H1 (cell line): ENCODE data around the gene FRMD4A. TPM values are rescaled to one million over a fixed set of nuclear protein-coding genes. Genes with fewer than 3 reads are reported as not detected.

Experiments used
- CTCF ChIA-PET: fragments of 300-600 bp; sonication (Branson Sonifier 250); formaldehyde crosslinking; loops from one replicate; lab custom pipeline; 2021; ENCODE audit not compliant: partially characterized antibody; lab: Charles Lee
- POLR2A ChIA-PET: fragments of 300-600 bp; sonication (Branson Sonifier 250); formaldehyde crosslinking; loops from one replicate; lab custom pipeline; 2021; ENCODE audit warnings: inconsistent platforms; ENCODE audit not compliant: partially characterized antibody; lab: Charles Lee
- DNase-seq, 2 experiments: peaks; one replicate each; pipeline versions ENCODE4 v3.0.0 to v3.0.0-alpha.2; 2010 to 2022; ENCODE audit warnings: low spot score in 2 of 2, low read depth in 1 of 2, mixed read lengths in 1 of 2
- FAIRE-seq: peaks from 2 replicates; lab custom pipeline; 2011; peaks lifted over from hg19 to GRCh38; lab: Jason Lieb, UNC
- H2AFZ ChIP-seq: 2 replicates; pipeline ENCODE4 v1.8.1; 2012; ENCODE audit warnings: low read length, inconsistent platforms
- H2AK5ac ChIP-seq: 2 replicates; pipeline ENCODE4 v1.6.1; 2013; ENCODE audit warnings: low read depth, low read length
- H2BK120ac ChIP-seq: replicated peaks from 2 replicates; pipeline ENCODE3; 2013; ENCODE audit warnings: low read depth, low read length, inconsistent platforms
- H2BK12ac ChIP-seq: 2 replicates; pipeline ENCODE4 v1.6.1; 2013; ENCODE audit warnings: low read depth, low read length
- H2BK15ac ChIP-seq: 2 replicates; pipeline ENCODE4 v1.6.1; 2013; ENCODE audit warnings: low read length
- H2BK20ac ChIP-seq: 2 replicates; pipeline ENCODE4 v1.6.1; 2013; ENCODE audit warnings: low read length
- H2BK5ac ChIP-seq: 2 replicates; pipeline ENCODE4 v1.6.1; 2013; ENCODE audit warnings: low read depth, low read length
- H3K14ac ChIP-seq: 2 replicates; pipeline ENCODE4 v1.6.1; 2013; ENCODE audit warnings: inconsistent platforms; ENCODE audit not compliant: insufficient read length
- H3K18ac ChIP-seq: 2 replicates; pipeline ENCODE4 v1.6.1; 2013; ENCODE audit warnings: low read length; ENCODE audit errors: extremely low read depth
- H3K23ac ChIP-seq: 2 replicates; pipeline ENCODE4 v1.6.1; 2013; ENCODE audit warnings: inconsistent platforms; ENCODE audit not compliant: insufficient read length
- H3K23me2 ChIP-seq: 2 replicates; pipeline ENCODE4 v1.6.1; 2013; ENCODE audit warnings: low read depth, low read length
- H3K27ac ChIP-seq: 2 replicates; pipeline ENCODE4 v1.6.1; 2011; ENCODE audit warnings: low read depth, low read length, inconsistent platforms
- H3K27me3 ChIP-seq, 4 experiments: replicated peaks in 1 of 4; 1 replicate in 1 of 4; 2 replicates in 3 of 4; pipeline versions ENCODE4 v1.6.1 to v1.8.1; 2011 to 2013; ENCODE audit warnings: low read length in 3 of 4, mild to moderate bottlenecking in 3 of 4, inconsistent platforms in 2 of 4, mixed read lengths in 2 of 4, moderate library complexity in 1 of 4; ENCODE audit not compliant: control insufficient read depth in 3 of 4, insufficient read depth in 3 of 4; ENCODE audit errors: extremely low read depth in 1 of 4
- H3K36me3 ChIP-seq, 4 experiments: 2 replicates each; pipeline versions ENCODE4 v1.6.1 to v1.8.1; 2011 to 2013; ENCODE audit warnings: mild to moderate bottlenecking in 4 of 4, low read length in 3 of 4, moderate library complexity in 2 of 4, control low read depth in 1 of 4, inconsistent platforms in 1 of 4; ENCODE audit not compliant: insufficient read depth in 4 of 4, control insufficient read depth in 2 of 4
- H3K4ac ChIP-seq: replicated peaks from 2 replicates; pipeline ENCODE3; 2013; ENCODE audit warnings: low read length, low read depth, mixed read lengths, inconsistent platforms; ENCODE audit not compliant: insufficient read length
- H3K4me1 ChIP-seq, 4 experiments: replicated peaks in 1 of 4; 1 replicate in 1 of 4; 2 replicates in 3 of 4; pipeline versions ENCODE4 v1.6.1 to v1.8.1; 2011 to 2013; ENCODE audit warnings: low read length in 3 of 4, inconsistent platforms in 2 of 4, mixed read lengths in 1 of 4; ENCODE audit not compliant: insufficient read depth in 4 of 4, control insufficient read depth in 3 of 4
- H3K4me2 ChIP-seq, 2 experiments: 2 replicates each; pipeline versions ENCODE4 v1.6.1 to v1.8.1; 2011 to 2013; ENCODE audit warnings: low read depth in 2 of 2, low read length in 2 of 2, control low read depth in 1 of 2, inconsistent platforms in 1 of 2, mild to moderate bottlenecking in 1 of 2; ENCODE audit not compliant: insufficient read depth in 1 of 2
- H3K4me3 ChIP-seq, 4 experiments: fragments of 200-600, 300-600 bp in 1 of 4; sonication (generic), shearing (Covaris generic), sonication (Bioruptor Twin) in 1 of 4; 2 replicates each; pipeline versions ENCODE4 v1.5.1 to v1.8.1; 2011 to 2016; ENCODE audit warnings: low read length in 4 of 4, low read depth in 3 of 4, control low read depth in 2 of 4, inconsistent platforms in 2 of 4, mild to moderate bottlenecking in 2 of 4, mixed read lengths in 1 of 4, moderate library complexity in 1 of 4; ENCODE audit not compliant: insufficient read depth in 2 of 4; ENCODE audit errors: extremely low read depth in 1 of 4
- H3K56ac ChIP-seq: replicated peaks from 2 replicates; pipeline ENCODE3; 2013; ENCODE audit warnings: low read depth, mild to moderate bottlenecking, mixed read lengths, low read length, inconsistent platforms; ENCODE audit not compliant: insufficient read length
- H3K79me1 ChIP-seq: 2 replicates; pipeline ENCODE4 v1.6.1; 2013; ENCODE audit warnings: low read depth, low read length, control low read depth
- H3K79me2 ChIP-seq, 2 experiments: 2 replicates each; pipeline versions ENCODE4 v1.6.1 to v1.8.1; 2012 to 2013; ENCODE audit warnings: low read length in 2 of 2, mild to moderate bottlenecking in 2 of 2, inconsistent platforms in 1 of 2; ENCODE audit not compliant: insufficient read depth in 2 of 2, control insufficient read depth in 1 of 2
- H3K9ac ChIP-seq, 4 experiments: replicated peaks in 1 of 4; 1 replicate in 1 of 4; 2 replicates in 3 of 4; pipeline versions ENCODE4 v1.6.1 to v1.8.1; 2011 to 2013; ENCODE audit warnings: low read depth in 3 of 4, low read length in 3 of 4, control low read depth in 2 of 4, mild to moderate bottlenecking in 2 of 4, moderate library complexity in 2 of 4, inconsistent platforms in 1 of 4; ENCODE audit errors: extremely low read depth in 1 of 4
- H3K9me3 ChIP-seq, 2 experiments: 2 replicates each; pipeline versions ENCODE4 v1.6.1 to v1.8.1; 2012 to 2013; ENCODE audit warnings: mild to moderate bottlenecking in 2 of 2, moderate library complexity in 2 of 2, control low read depth in 1 of 2, inconsistent platforms in 1 of 2, low read depth in 1 of 2, low read length in 1 of 2, mixed read lengths in 1 of 2; ENCODE audit not compliant: insufficient read depth in 2 of 2
- H4K20me1 ChIP-seq, 2 experiments: replicated peaks in 1 of 2; 2 replicates each; pipeline versions ENCODE3 to v1.8.1; 2011 to 2013; ENCODE audit warnings: inconsistent platforms in 2 of 2, low read length in 2 of 2, mild to moderate bottlenecking in 1 of 2; ENCODE audit not compliant: insufficient read depth in 2 of 2, control insufficient read depth in 1 of 2
- H4K5ac ChIP-seq: 2 replicates; pipeline ENCODE4 v1.6.1; 2013; ENCODE audit warnings: low read length, low read depth, mixed read lengths, inconsistent platforms; ENCODE audit not compliant: insufficient read length
- H4K8ac ChIP-seq: 2 replicates; pipeline ENCODE4 v1.8.0; 2013; ENCODE audit warnings: mild to moderate bottlenecking, moderate library complexity, low read length, inconsistent platforms; ENCODE audit not compliant: insufficient read depth; ENCODE audit errors: extremely low read depth
- H4K91ac ChIP-seq: replicated peaks from 2 replicates; pipeline ENCODE3; 2013; ENCODE audit warnings: low read length, mixed read lengths, inconsistent platforms; ENCODE audit not compliant: insufficient read length
- BCL11A ChIP-seq, 2 experiments: IDR thresholded peaks; one replicate each; pipeline ENCODE4 v1.6.1; 2011; ENCODE audit warnings: low read depth in 2 of 2, low read length in 2 of 2, mild to moderate bottlenecking in 2 of 2
- CHD1 ChIP-seq: IDR thresholded peaks from 2 replicates; pipeline ENCODE4 v1.6.1; 2012; ENCODE audit warnings: low read depth, low read length, improper control_type of control experiment
- FOSL1 ChIP-seq: IDR thresholded peaks from 2 replicates; pipeline ENCODE4 v1.6.1; 2011; ENCODE audit warnings: mild to moderate bottlenecking, low read depth, low read length, moderate library complexity; ENCODE audit not compliant: insufficient read depth
- KDM1A ChIP-seq: fragments of 200-600, 300-600 bp; sonication (generic); IDR thresholded peaks from 2 replicates; pipeline ENCODE4 v1.7.1; 2016; ENCODE audit warnings: mild to moderate bottlenecking, low read length, borderline replicate concordance
- MAFK ChIP-seq: IDR thresholded peaks from 2 replicates; pipeline ENCODE4 v1.6.1; 2012; ENCODE audit warnings: low read depth, mild to moderate bottlenecking, improper control_type of control experiment, low read length
- MAX ChIP-seq: IDR thresholded peaks from 2 replicates; pipeline ENCODE4 v1.6.1; 2012; ENCODE audit warnings: inconsistent platforms
- NRF1 ChIP-seq: IDR thresholded peaks from 2 replicates; pipeline ENCODE4 v1.6.1; 2011; ENCODE audit warnings: mild to moderate bottlenecking, low read depth, low read length, improper control_type of control experiment
- POLR2A ChIP-seq, 2 experiments: IDR thresholded peaks; 1 replicate in 1 of 2; 2 replicates in 1 of 2; pipeline ENCODE4 v1.6.1; 2011; ENCODE audit warnings: low read depth in 2 of 2, low read length in 2 of 2, mild to moderate bottlenecking in 2 of 2; ENCODE audit errors: control extremely low read depth in 1 of 2
- POU5F1 ChIP-seq: IDR thresholded peaks from 2 replicates; pipeline ENCODE4 v1.6.1; 2011; ENCODE audit warnings: low read depth, mild to moderate bottlenecking, low read length, moderate library complexity
- SIRT6 ChIP-seq: IDR thresholded peaks from one replicate; pipeline ENCODE4 v1.7.1; 2012; ENCODE audit warnings: low read length, inconsistent platforms
- SIX5 ChIP-seq: IDR thresholded peaks from 2 replicates; pipeline ENCODE4 v1.6.1; 2011; ENCODE audit warnings: mild to moderate bottlenecking, low read depth, low read length
- SP1 ChIP-seq: IDR thresholded peaks from 2 replicates; pipeline ENCODE4 v1.6.1; 2011; ENCODE audit warnings: low read depth, low read length
- TAF1 ChIP-seq: IDR thresholded peaks from 2 replicates; pipeline ENCODE4 v1.6.1; 2011; ENCODE audit warnings: mild to moderate bottlenecking, low read depth, low read length
- WGBS, 2 experiments: shearing (Covaris generic) in 1 of 2; methylation state at CpG; one replicate each; pipeline versions ENCODE4 v1.1.6 to v1.1.7; 2013 to 2015; ENCODE audit warnings: low lambda C conversion rate in 2 of 2, mixed read lengths in 2 of 2, inconsistent platforms in 1 of 2, low coverage in 1 of 2, missing lambda C conversion rate in 1 of 2; ENCODE audit not compliant: insufficient replicate concordance in 2 of 2, insufficient coverage in 1 of 2, insufficient read length in 1 of 2; ENCODE audit errors: extremely low coverage in 1 of 2, missing lambda C conversion rate in 1 of 2; 5-methylcytosine and 5-hydroxymethylcytosine counted together
- polyA plus RNA-seq, 7 experiments: library from polyadenylated mRNA; depleted of rRNA in 3 of 7; stranded (reverse) in 5 of 7; unstranded in 2 of 7; fragments of >200 nt in 5 of 7; fragments of 200-250 nt in 2 of 7; gene quantifications; 1 replicate in 5 of 7; 2 replicates in 1 of 7; 4 replicates in 1 of 7; pipeline versions ENCODE4 v1.2.1 to v1.2.3, GENCODE V29; 2011 to 2013; ENCODE audit warnings: missing spikeins in 2 of 7, mixed read lengths in 2 of 7
- total RNA-seq: library from RNA; stranded (reverse); fragmentation: NEBNext Ultra II Directional; extraction: Animal tissue kit (Norgen Biotek cat#: 25700); gene quantifications from 2 replicates; pipeline ENCODE4 v1.2.1, GENCODE V29; 2021

FRMD4A gene
- total and polyA plus RNA-seq, 2 of the 8 experiments (the other 6 are each of a cell fraction or from before 2014, with no cell fraction given), result 38.6 to 39.6 TPM

GRCh38 chr10:13877154-13877909, 453.4 kb downstream of the FRMD4A start:
- Histone ChIP-seq H3K14ac (no peak overlapping the region), H3K9me3 (no peaks in the 10 kb centered on the region), H3K56ac (no peak overlapping the region), H3K4me2 (no peak overlapping the region), H3K23ac (no peak overlapping the region), H2BK20ac (peak overlapping the region; percentile 23; the same call in 1 of the 2 replicates), H3K27me3 (no peaks in the 10 kb centered on the region), H2AK5ac (peak overlapping the region; percentile 79; the same call in 1 of the 2 replicates), H2BK12ac (no peak overlapping the region), H3K27ac (no peak overlapping the region), H2AFZ (no peak overlapping the region), H3K4me1 (peaks cover 4 to 16% (median 12%) of the 10 kb centered on the region in 4 experiments; a peak in 6 of 7 replicates), H3K9ac (no peak overlapping the region), H2BK120ac (no peak overlapping the region), H2BK5ac (peak overlapping the region; percentile 1; the same call in 1 of the 2 replicates), H4K91ac (peak overlapping the region; percentile 13), H3K36me3 (no peaks in the 10 kb centered on the region), H2BK15ac (peak overlapping the region; percentile 23; the same call in 1 of the 2 replicates), H3K79me1 (peaks cover 7% of the 10 kb centered on the region; the same call in 1 of the 2 replicates), H3K4me3 (no peak overlapping the region), H3K4ac (peak overlapping the region; percentile 13), H4K20me1 (no peaks in the 10 kb centered on the region), H4K5ac (no peak overlapping the region), H4K8ac (peak overlapping the region; percentile 71; the same call in 1 of the 2 replicates), H3K18ac (no peak overlapping the region), H3K79me2 (peaks cover 0 to 52% of the 10 kb centered on the region in 2 experiments; a peak in 3 of 4 replicates), H3K23me2 (peaks cover 4% of the 10 kb centered on the region)
- WGBS, 2 experiments, result 77% methylated on average over 11 of the region's 11 CpGs; no CpG with 5 or more reads in 1 of the 2 experiments
- no peak for FAIRE-seq
- ChIA-PET POLR2A (interaction anchor here (0.6 kb wide), 1 partner anchor 155 kb away, joined by 3 read pairs; no protein-coding TSS in a partner anchor), CTCF (interaction anchor here (0.8 to 1.1 kb wide), 4 partner anchors 9 to 88 kb away, joined by 3 to 5 read pairs (median 3); no protein-coding TSS in a partner anchor)
- DNase-seq, result no peak
- TF ChIP-seq MAFK (no peak), FOSL1 (no peak), BCL11A (IDR thresholded peaks at IDR 0.05; ENCODE audit: low read depth in 2 of 2, low read length in 2 of 2) (no peak), SIX5 (no peak), TAF1 (no peak), KDM1A (no peak), POLR2A (IDR thresholded peaks at IDR 0.05; ENCODE audit: control extremely low read depth in 1 of 2, low read depth in 2 of 2, low read length in 2 of 2) (no peak), NRF1 (no peak), CHD1 (no peak), POU5F1 (no peak), MAX (no peak), SIRT6 (no peak), SP1 (no peak)
